Medulla oblongata (tissue), 1 donor: Measurements from ENCODE around the gene DPYSL5.

ENCODE experiments used
- DNase-seq: peaks from one replicate; pipeline ENCODE4 v3.0.0-alpha.2; 2015; ENCODE audit errors: extremely low spot score

Gene DPYSL5

GRCh38 chr2:26932974-26933373 is 85.0 kb downstream of the DPYSL5 start:
- no peak for DNase-seq

GRCh38 chr2:26933431-26934334 is 85.8 kb downstream of the DPYSL5 start:
- no peak for DNase-seq

- no peak for DNase-seq
Measured at GRCh38 chr2:26934335-26934724, 86.4 kb downstream of the DPYSL5 start.

- no peak for DNase-seq
Measured at GRCh38 chr2:26934985-26935384, 87.1 kb downstream of the DPYSL5 start.

GRCh38 chr2:26936855-26937254 is 88.9 kb downstream of the DPYSL5 start:
- no peak for DNase-seq

- no peak for DNase-seq
Measured at GRCh38 chr2:26938399-26939118, 90.6 kb downstream of the DPYSL5 start.

GRCh38 chr2:26940001-26940400 is 92.1 kb downstream of the DPYSL5 start:
- DNase-seq, result no peak

- no peak for DNase-seq
Measured at GRCh38 chr2:26941486-26941885, 93.6 kb downstream of the DPYSL5 start.

- DNase-seq, result peak; percentile 75
Measured at GRCh38 chr2:26942543-26943295, 94.8 kb downstream of the DPYSL5 start.

GRCh38 chr2:26945991-26946750 is 98.2 kb downstream of the DPYSL5 start:
- DNase-seq, result peak; percentile 66

GRCh38 chr2:26946841-26947784 is 99.2 kb downstream of the DPYSL5 start:
- DNase-seq, result peak; percentile 44

- no peak for DNase-seq
Measured at GRCh38 chr2:26948800-26949199, 100.9 kb downstream of the DPYSL5 start.

- DNase-seq, result no peak
Measured at GRCh38 chr2:26950246-26950645, 102.3 kb downstream of the DPYSL5 start.

GRCh38 chr2:26951236-26951635 is 103.3 kb downstream of the DPYSL5 start:
- DNase-seq, result no peak

- no peak for DNase-seq
Measured at GRCh38 chr2:26952374-26952773, 104.4 kb downstream of the DPYSL5 start.

- DNase-seq, result no peak
Measured at GRCh38 chr2:26954135-26954534, 106.2 kb downstream of the DPYSL5 start.

- DNase-seq, result no peak
Measured at GRCh38 chr2:26957041-26957440, 109.1 kb downstream of the DPYSL5 start.

- DNase-seq, result no peak
Measured at GRCh38 chr2:26957534-26957933, 109.6 kb downstream of the DPYSL5 start.

GRCh38 chr2:26959331-26959730 is 111.4 kb downstream of the DPYSL5 start:
- DNase-seq, result no peak

GRCh38 chr2:26964446-26965130 is 116.7 kb downstream of the DPYSL5 start:
- no peak for DNase-seq
